Prostate gland (tissue), 2 donors: ENCODE measurements around the gene CORIN. TPM values are rescaled to one million over a fixed set of nuclear protein-coding genes. Genes with fewer than 3 reads are reported as not detected.

Experiments
- DNase-seq: peaks from one replicate; pipeline ENCODE4 v3.0.0-alpha.2; 2019; ENCODE audit warnings: low spot score
- H3K27ac ChIP-seq, 2 donors: fragments of 200-600 bp; sonication (generic); 2 replicates each; pipeline ENCODE4 v1.5.1; 2017 to 2019
- H3K27me3 ChIP-seq: fragments of 200-600 bp; sonication (generic); replicated peaks from 2 replicates; pipeline ENCODE4 v1.5.1; 2019; ENCODE audit not compliant: insufficient read depth
- H3K36me3 ChIP-seq, 2 donors: fragments of 200-600 bp; sonication (generic); 1 replicate in 1 of 2; 2 replicates in 1 of 2; pipeline versions ENCODE4 v1.5.1 to v1.8.1; 2017 to 2019
- H3K4me1 ChIP-seq: fragments of 200-600 bp; sonication (generic); replicated peaks from 2 replicates; pipeline ENCODE4 v1.5.1; 2019
- H3K4me3 ChIP-seq, 2 donors: fragments of 200-600 bp; sonication (generic); 2 replicates each; pipeline ENCODE4 v1.5.1; 2017 to 2019
- H3K9me3 ChIP-seq: fragments of 200-600 bp; sonication (generic); 2 replicates; pipeline ENCODE4 v1.5.1; 2017
- POLR2A ChIP-seq: fragments of 450-650 bp; IDR thresholded peaks from one replicate; pipeline ENCODE4 v1.6.1; 2016; ENCODE audit warnings: antibody characterized with exemption, mild to moderate bottlenecking
- POLR2AphosphoS5 ChIP-seq: sonication (generic); formaldehyde crosslinking; IDR thresholded peaks from one replicate; pipeline ENCODE4 v1.6.1; 2017; ENCODE audit warnings: antibody characterized with exemption
- WGBS: methylation state at CpG from one replicate; pipeline ENCODE4 v1.1.5; 2018; 5-methylcytosine and 5-hydroxymethylcytosine counted together
- intact Hi-C: fragments of 100-400 bp; cut with DNase I; formaldehyde crosslinking; loops from one replicate; pipeline ENCODE4 v1.14.2; 2022
- total RNA-seq, 2 donors: library from RNA; depleted of rRNA; stranded (reverse); fragments of >200 nt; gene quantifications; one replicate each; pipeline ENCODE4 v1.1.0, GENCODE V29; 2016
- TF ChIP-seq, protein P1 (sequence below), 4 experiments: fragments of 200-600 bp in 2 of 4; fragments of 450-650 bp in 2 of 4; sonication (generic) in 2 of 4; IDR thresholded peaks; 1 replicate in 3 of 4; 2 replicates in 1 of 4; pipeline ENCODE4 v1.5.1; 2016 to 2019; ENCODE audit warnings: antibody characterized with exemption in 4 of 4, mild to moderate bottlenecking in 2 of 4, moderate library complexity in 2 of 4

Gene CORIN
- total RNA-seq, 2 donors from 2014 or later = 6.0 to 7.7 TPM

DNA sequence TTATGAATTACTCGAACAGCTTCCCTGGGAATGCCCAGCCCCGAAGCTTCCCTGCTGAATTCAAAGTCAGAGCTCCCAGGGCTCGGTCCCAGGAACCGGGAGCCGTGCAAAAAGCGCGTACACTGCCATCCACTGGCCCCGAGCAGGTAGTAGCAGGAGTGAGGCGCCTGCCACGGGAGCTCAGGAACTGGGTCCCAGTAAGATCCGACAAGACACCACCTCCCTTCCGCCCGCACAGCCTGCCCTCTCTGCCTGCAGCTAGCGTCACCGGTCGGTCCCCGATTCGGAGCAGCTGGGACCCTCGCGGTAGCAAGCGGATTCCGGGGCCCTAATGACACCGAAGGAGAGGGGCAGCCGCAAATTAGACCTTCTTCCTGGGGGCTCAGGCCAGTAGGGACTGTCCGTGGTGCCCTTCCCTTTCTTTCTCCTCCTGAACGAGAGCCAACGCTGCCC lies 1.2 kb downstream of the CORIN start:
- Histone ChIP-seq H3K9me3 (no peaks in the 10 kb centered on the region), H3K36me3 (no peaks in the 10 kb centered on the region), H3K4me1 (no peaks in the 10 kb centered on the region), H3K27me3 (no peaks in the 10 kb centered on the region), H3K27ac (peak overlapping the region; percentile 3 to 43), H3K4me3 (peak overlapping the region; percentile 42 to 46)
- DNase-seq = peak; percentile 85
- no peak for TF ChIP-seq POLR2A
- peak; percentile 46 for TF ChIP-seq POLR2AphosphoS5
- TF ChIP-seq, protein P1, sequence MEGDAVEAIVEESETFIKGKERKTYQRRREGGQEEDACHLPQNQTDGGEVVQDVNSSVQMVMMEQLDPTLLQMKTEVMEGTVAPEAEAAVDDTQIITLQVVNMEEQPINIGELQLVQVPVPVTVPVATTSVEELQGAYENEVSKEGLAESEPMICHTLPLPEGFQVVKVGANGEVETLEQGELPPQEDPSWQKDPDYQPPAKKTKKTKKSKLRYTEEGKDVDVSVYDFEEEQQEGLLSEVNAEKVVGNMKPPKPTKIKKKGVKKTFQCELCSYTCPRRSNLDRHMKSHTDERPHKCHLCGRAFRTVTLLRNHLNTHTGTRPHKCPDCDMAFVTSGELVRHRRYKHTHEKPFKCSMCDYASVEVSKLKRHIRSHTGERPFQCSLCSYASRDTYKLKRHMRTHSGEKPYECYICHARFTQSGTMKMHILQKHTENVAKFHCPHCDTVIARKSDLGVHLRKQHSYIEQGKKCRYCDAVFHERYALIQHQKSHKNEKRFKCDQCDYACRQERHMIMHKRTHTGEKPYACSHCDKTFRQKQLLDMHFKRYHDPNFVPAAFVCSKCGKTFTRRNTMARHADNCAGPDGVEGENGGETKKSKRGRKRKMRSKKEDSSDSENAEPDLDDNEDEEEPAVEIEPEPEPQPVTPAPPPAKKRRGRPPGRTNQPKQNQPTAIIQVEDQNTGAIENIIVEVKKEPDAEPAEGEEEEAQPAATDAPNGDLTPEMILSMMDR (IDR thresholded peaks at IDR 0.05) = peak; percentile 11 to 71 (median 63)
- intact Hi-C loops = loop anchor here (5.0 kb wide), 2 partner anchors 134 to 149 kb away; no protein-coding TSS in a partner anchor
- under 1% methylated on average over 27 of the region's 27 CpGs for WGBS

DNA sequence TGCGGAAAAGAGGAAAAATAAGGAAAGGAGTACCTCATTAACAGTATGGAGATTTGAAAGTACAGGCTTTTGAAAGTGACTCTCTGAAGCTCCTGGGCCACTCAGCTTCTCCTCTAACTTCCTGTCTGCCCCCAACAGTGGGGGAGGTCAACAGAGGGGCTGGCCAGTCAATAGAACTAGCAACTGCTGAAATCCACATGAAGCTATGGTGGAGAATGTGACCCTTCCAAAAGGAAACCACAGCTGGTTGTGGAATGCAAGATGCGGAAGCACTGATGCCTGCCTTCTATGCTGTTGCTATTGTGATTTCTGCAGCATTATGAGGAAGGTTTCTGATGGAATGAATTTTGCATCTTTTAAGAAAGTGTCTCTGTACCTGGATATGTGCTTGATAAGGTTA lies 2.4 kb downstream of the CORIN start:
- no peaks in the 10 kb centered on the region for H3K9me3 ChIP-seq
- WGBS = 80% methylated on average over 2 of the region's 2 CpGs
- no peak for DNase-seq
- H3K27ac ChIP-seq = no peak overlapping the region
- intact Hi-C loops = loop anchor here (5.0 kb wide), 2 partner anchors 133 to 148 kb away; no protein-coding TSS in a partner anchor
- H3K4me1 ChIP-seq = no peaks in the 10 kb centered on the region
- no peaks in the 10 kb centered on the region for H3K27me3 ChIP-seq
- H3K4me3 ChIP-seq = no peak overlapping the region
- TF ChIP-seq POLR2A (no peak), POLR2AphosphoS5 (no peak)
- TF ChIP-seq, protein P1 (IDR thresholded peaks at IDR 0.05) = no peak
- no peaks in the 10 kb centered on the region for H3K36me3 ChIP-seq

DNA sequence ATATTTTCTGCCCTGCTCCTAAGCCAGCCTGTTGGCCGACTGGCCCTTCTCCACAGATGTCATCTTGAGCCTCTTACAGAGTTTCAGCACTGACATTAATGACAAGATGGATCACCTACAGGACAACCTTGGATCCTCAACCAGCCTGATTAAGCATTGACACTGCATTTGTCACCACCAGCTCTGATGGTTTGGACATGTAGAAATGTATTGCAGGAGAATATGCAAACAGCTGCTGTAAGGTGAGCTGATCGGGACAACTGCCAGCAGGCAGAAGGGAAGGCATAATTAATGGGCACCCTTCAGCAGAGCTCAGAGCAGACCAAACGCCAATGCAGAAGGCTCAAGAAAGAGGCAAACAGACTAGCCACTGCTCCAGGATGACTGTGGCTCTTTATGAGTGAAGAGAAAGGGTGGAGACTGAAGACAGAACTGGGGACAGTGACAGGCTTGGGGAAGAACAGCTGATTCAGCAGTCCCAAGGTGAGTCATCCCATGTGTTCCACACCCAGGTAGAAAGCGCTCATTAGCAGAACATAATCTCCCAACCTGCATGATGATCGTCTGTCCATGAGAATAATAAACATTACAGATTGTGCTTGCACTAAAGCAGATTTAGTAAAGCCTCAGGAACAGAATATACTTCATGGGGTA lies 6.7 kb downstream of the CORIN start:
- intact Hi-C loops = no loop called here
- no peaks in the 10 kb centered on the region for H3K36me3 ChIP-seq
- DNase-seq = no peak
- no peaks in the 10 kb centered on the region for H3K9me3 ChIP-seq
- WGBS = 58% methylated on average over 5 of the region's 5 CpGs
- H3K27me3 ChIP-seq = no peaks in the 10 kb centered on the region
- H3K27ac ChIP-seq = no peak overlapping the region
- TF ChIP-seq POLR2A (no peak), POLR2AphosphoS5 (no peak)
- TF ChIP-seq, protein P1 (IDR thresholded peaks at IDR 0.05) = no peak
- no peak overlapping the region for H3K4me3 ChIP-seq
- no peaks in the 10 kb centered on the region for H3K4me1 ChIP-seq

DNA sequence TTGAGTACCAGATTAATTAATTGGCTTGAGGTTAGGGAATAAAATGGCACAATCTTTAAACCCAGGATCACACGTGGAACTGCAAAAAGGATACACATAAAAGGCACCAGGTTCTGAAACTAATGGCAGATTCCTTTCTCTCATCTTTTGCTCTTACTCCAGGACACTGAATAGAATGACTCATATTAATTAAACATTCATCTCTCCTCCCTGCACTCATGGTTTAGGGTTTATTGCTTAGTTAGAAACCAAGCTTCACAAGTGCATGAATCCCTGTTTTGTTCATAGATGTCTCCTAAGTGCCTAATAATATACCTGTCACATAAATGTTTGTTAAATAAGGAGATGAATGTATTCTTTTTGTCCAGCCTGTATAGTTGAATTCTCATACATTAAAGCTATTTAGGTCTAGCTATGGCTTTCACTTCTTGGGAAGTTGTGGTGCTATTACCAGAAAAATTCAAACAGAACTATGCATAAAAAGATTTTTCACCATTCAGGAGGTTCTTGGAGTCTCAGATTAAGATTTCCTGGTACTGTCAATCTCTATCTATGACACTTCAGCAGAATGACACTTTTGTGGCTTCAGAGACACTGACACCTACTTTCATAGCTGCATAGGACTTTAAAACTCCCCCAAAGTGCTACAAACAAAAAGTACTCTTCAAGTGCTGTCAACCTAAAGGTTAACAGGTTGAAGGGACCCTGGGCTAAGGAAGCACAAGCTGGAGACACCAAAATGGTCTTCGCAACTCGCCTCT lies 7.4 kb downstream of the CORIN start:
- intact Hi-C loops = no loop called here
- Histone ChIP-seq H3K9me3 (no peaks in the 10 kb centered on the region), H3K36me3 (no peaks in the 10 kb centered on the region), H3K27ac (no peak overlapping the region), H3K4me1 (no peaks in the 10 kb centered on the region), H3K4me3 (no peak overlapping the region), H3K27me3 (no peaks in the 10 kb centered on the region)
- DNase-seq = no peak
- no peak for TF ChIP-seq POLR2AphosphoS5
- TF ChIP-seq POLR2A = no peak
- TF ChIP-seq, protein P1 (IDR thresholded peaks at IDR 0.05) = no peak
- 66% methylated on average over 3 of the region's 3 CpGs for WGBS

DNA sequence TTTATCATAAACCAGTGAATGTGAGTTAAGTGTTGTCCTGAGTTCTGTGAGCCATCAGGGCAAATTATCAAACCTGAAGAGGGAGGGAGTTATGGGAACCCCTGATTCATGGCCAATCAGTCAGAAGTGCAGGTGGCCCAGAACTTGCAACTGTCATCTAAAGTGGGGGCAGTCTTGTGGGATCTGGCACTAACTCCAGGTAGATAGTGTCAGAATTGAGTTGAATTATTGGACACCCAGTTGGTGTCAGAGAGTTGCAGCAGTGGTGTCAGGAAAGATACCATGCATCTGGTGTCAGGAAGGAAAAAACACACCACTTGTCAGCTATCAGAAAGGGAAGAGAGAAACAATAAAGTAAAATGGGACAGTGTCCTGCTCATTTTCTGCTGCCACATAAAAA lies 8.4 kb downstream of the CORIN start:
- no peak for DNase-seq
- intact Hi-C loops = no loop called here
- Histone ChIP-seq H3K9me3 (no peaks in the 10 kb centered on the region), H3K27ac (no peak overlapping the region), H3K36me3 (no peaks in the 10 kb centered on the region), H3K4me3 (no peak overlapping the region), H3K27me3 (no peaks in the 10 kb centered on the region), H3K4me1 (no peaks in the 10 kb centered on the region)
- no peak for TF ChIP-seq POLR2A
